ENCODE data around the gene LAIR1.

LAIR1 gene

DNA sequence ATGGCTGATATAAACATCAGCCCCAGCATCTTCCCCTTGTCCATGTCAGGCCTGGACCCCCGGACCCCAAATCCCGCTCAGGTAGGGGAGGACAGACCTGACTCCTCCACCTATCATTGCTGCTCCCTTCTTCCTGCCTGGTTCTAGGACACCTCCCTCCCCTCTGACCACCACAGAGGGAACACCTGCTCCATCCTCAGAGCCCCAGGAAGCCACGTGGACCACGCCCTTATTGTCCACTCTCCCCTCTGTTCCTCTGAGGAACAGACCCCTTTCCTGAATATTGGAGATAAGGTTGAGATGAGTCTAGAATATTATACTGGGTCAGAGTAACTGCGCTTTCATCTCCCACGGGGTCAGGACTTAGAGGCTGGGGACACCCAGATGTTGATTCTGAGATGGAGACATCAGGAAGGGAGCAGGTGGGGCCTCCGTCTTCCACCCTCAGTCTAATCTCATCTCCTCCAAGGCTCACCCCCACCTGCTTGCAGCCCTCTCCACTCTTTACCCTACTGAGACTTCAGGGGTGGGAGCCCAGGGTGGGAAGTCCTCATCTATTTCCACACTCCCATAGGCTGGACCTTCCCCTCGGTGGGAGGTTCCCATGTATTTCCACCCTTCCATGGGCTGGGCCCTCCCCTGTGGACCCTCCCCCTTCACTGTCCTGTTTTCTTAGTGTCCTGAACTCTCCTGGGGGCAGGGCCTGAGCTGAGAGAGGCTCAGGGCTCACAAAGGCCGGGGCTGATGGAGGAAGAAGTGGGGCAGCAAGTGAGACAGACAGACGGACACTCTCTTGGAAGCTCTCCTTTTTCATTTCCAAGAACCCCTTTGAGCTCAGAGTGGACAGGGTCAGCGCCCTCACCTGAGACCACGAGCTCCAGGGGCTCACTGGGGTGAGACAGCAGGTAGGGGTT is 28.5 kb downstream of the LAIR1 start:
- H3K9me3 ChIP-seq (ENCODE audit: low read length): no peaks in the 10 kb centered on the region
- TF ChIP-seq, protein P1, sequence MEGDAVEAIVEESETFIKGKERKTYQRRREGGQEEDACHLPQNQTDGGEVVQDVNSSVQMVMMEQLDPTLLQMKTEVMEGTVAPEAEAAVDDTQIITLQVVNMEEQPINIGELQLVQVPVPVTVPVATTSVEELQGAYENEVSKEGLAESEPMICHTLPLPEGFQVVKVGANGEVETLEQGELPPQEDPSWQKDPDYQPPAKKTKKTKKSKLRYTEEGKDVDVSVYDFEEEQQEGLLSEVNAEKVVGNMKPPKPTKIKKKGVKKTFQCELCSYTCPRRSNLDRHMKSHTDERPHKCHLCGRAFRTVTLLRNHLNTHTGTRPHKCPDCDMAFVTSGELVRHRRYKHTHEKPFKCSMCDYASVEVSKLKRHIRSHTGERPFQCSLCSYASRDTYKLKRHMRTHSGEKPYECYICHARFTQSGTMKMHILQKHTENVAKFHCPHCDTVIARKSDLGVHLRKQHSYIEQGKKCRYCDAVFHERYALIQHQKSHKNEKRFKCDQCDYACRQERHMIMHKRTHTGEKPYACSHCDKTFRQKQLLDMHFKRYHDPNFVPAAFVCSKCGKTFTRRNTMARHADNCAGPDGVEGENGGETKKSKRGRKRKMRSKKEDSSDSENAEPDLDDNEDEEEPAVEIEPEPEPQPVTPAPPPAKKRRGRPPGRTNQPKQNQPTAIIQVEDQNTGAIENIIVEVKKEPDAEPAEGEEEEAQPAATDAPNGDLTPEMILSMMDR (IDR thresholded peaks at IDR 0.05; ENCODE audit: low read length): no peak
- TF ChIP-seq EZH2 (IDR thresholded peaks at IDR 0.05; ENCODE audit: borderline replicate concordance, low read length): no peak

DNA sequence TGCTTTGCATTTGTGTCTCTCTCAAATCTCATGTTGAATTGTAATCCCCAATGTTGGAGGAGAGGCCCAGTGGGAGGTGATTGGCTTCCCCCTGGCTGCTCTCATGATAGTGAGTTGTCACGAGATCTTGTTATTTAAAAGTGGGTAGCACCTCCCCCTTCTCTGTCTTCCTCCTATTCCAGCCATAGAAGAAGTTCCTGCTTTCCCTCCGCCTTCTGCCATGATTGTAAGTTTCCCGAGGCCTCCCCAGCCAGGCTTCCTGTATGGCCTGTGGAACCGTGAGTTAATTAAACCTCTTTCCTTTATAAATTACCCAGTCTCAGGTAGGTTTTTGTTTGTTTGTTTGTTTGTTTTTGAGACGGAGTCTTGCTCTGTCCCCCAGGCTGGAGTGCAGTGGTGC is 29.6 kb downstream of the LAIR1 start:
- Histone ChIP-seq H3F3A (ENCODE audit: insufficient read depth, low read length) (no peaks in the 10 kb centered on the region), H3K27ac (ENCODE audit: low read depth, low read length, poor library complexity, severe bottlenecking) (no peak overlapping the region), H3K36me3 (ENCODE audit: insufficient read depth, low read length) (no peaks in the 10 kb centered on the region), H3K27me3 (ENCODE audit: insufficient read depth, low read length) (no peaks in the 10 kb centered on the region; the same call in 1 of the 2 replicates), H3K9me2 (ENCODE audit: low read depth, low read length) (no peaks in the 10 kb centered on the region), H3K4me2 (ENCODE audit: low read length) (no peak overlapping the region), H3K4me1 (ENCODE audit: insufficient read depth, low read length, severe bottlenecking) (no peaks in the 10 kb centered on the region), H2AFZ (ENCODE audit: low read length) (no peak overlapping the region), H3K9ac (ENCODE audit: low read length) (no peak overlapping the region), H4K20me1 (ENCODE audit: insufficient read depth, low read length) (no peaks in the 10 kb centered on the region), H3K4me3 (ENCODE audit: low read depth, low read length, poor library complexity, severe bottlenecking) (no peak overlapping the region), H3K79me2 (ENCODE audit: insufficient read depth, low read length) (no peaks in the 10 kb centered on the region), H3K9me3 (ENCODE audit: low read length) (no peaks in the 10 kb centered on the region)
- TF ChIP-seq EZH2 (IDR thresholded peaks at IDR 0.05; ENCODE audit: borderline replicate concordance, low read length): no peak
- TF ChIP-seq, protein P1 (IDR thresholded peaks at IDR 0.05; ENCODE audit: low read length): no peak

More for the DNA sequence above, 28.5 kb downstream of the LAIR1 start:
- Histone ChIP-seq H3K4me1 (ENCODE audit: insufficient read depth, low read length, severe bottlenecking) (no peaks in the 10 kb centered on the region), H4K20me1 (ENCODE audit: insufficient read depth, low read length) (no peaks in the 10 kb centered on the region), H3K36me3 (ENCODE audit: insufficient read depth, low read length) (no peaks in the 10 kb centered on the region), H3K9me2 (ENCODE audit: low read depth, low read length) (no peaks in the 10 kb centered on the region), H3K9ac (ENCODE audit: low read length) (no peak overlapping the region), H3K27ac (ENCODE audit: low read depth, low read length, poor library complexity, severe bottlenecking) (no peak overlapping the region), H3K4me2 (ENCODE audit: low read length) (no peak overlapping the region), H3K79me2 (ENCODE audit: insufficient read depth, low read length) (no peaks in the 10 kb centered on the region), H3K4me3 (ENCODE audit: low read depth, low read length, poor library complexity, severe bottlenecking) (no peak overlapping the region), H3F3A (ENCODE audit: insufficient read depth, low read length) (no peaks in the 10 kb centered on the region), H2AFZ (ENCODE audit: low read length) (no peak overlapping the region), H3K27me3 (ENCODE audit: insufficient read depth, low read length) (no peaks in the 10 kb centered on the region; the same call in 1 of the 2 replicates)

DNA sequence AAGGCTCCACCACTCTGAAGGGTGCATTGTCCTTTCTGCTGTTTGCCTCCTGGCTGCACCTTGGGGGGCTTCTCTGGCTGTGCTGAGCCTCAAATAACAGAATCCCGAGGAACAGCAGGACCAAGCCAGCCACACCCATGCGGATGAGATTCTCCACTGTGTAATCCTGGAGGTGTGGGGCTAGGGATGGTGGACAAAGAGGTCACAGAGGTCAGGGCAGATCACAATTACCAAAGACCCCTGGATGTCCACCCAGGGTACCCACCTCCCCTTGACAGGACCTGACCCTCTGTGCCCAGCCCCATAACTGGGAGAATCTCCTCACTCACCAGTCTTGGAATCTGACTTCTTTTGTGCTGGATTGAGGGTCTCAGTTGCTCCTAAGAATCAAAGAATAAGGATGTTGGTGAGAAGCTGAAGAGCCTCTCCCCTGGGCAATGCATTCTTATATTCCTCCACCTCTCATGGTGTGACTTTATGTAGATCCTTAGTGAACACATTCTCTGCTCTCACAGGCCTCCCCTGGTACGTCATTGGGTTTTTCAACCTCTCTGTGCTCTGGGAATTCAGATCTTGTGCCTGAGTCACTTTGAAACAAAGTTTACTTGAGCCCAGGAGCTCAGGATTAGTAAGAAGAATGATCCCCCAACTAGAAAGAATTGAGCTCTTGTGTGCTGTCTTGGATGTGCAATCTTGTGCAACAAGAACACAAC is 31.0 kb downstream of the LAIR1 start:
- no peaks in the 10 kb centered on the region for H3K9me3 ChIP-seq (ENCODE audit: low read length)
- no peaks in the 10 kb centered on the region for H3K4me1 ChIP-seq (ENCODE audit: insufficient read depth, low read length, severe bottlenecking)
- H3K36me3 ChIP-seq (ENCODE audit: insufficient read depth, low read length): no peaks in the 10 kb centered on the region
- no peak overlapping the region for H2AFZ ChIP-seq (ENCODE audit: low read length)
- H3K4me3 ChIP-seq (ENCODE audit: low read depth, low read length, poor library complexity, severe bottlenecking): no peak overlapping the region
- no peaks in the 10 kb centered on the region for H4K20me1 ChIP-seq (ENCODE audit: insufficient read depth, low read length)
- no peak overlapping the region for H3K9ac ChIP-seq (ENCODE audit: low read length)
- H3F3A ChIP-seq (ENCODE audit: insufficient read depth, low read length): no peaks in the 10 kb centered on the region
- no peak overlapping the region for H3K4me2 ChIP-seq (ENCODE audit: low read length)
- H3K79me2 ChIP-seq (ENCODE audit: insufficient read depth, low read length): no peaks in the 10 kb centered on the region
- no peaks in the 10 kb centered on the region for H3K9me2 ChIP-seq (ENCODE audit: low read depth, low read length)
- no peak overlapping the region for H3K27ac ChIP-seq (ENCODE audit: low read depth, low read length, poor library complexity, severe bottlenecking)
- H3K27me3 ChIP-seq (ENCODE audit: insufficient read depth, low read length): no peaks in the 10 kb centered on the region; the same call in 1 of the 2 replicates
- no peak for TF ChIP-seq EZH2 (IDR thresholded peaks at IDR 0.05; ENCODE audit: borderline replicate concordance, low read length)
- TF ChIP-seq, protein P1 (IDR thresholded peaks at IDR 0.05; ENCODE audit: low read length): no peak
